Muscle of back (tissue), 11 donors: ENCODE data around the gene APLP2. TPM values are rescaled to one million over a fixed set of nuclear protein-coding genes. Genes with fewer than 3 reads are reported as not detected.
"Not testable (repeated sequence)": the region's sequence is repeated elsewhere in the genome, so short reads cannot be mapped to it uniquely, and the experiment has no call there.

Experiments
- DNase-seq, 3 donors: peaks; one replicate each; pipeline versions ENCODE4 v3.0.0 to v3.0.0-alpha.2; 2013
- polyA plus RNA-seq, 10 donors: library from polyadenylated mRNA; unstranded; fragments of 120-200 nt; gene quantifications; one replicate each; pipeline ENCODE4 v1.2.1, GENCODE V29; 2013; ENCODE audit not compliant: insufficient read length in 10 of 10

Gene APLP2
- polyA plus RNA-seq, 10 donors, result 119 to 188 (median 144) TPM

GRCh38 chr11:130190371-130190881 is 120.7 kb downstream of the APLP2 start:
- DNase-seq, result no peak

- DNase-seq, result no peak
Measured at GRCh38 chr11:130191896-130192295, 122.2 kb downstream of the APLP2 start.

- no peak for DNase-seq
Measured at GRCh38 chr11:130192845-130193267, 123.2 kb downstream of the APLP2 start.

GRCh38 chr11:130193551-130193950 is 123.9 kb downstream of the APLP2 start:
- DNase-seq, result not testable (repeated sequence)

Other genes starting within 250 kb of the APLP2 start
- 10 to 100 TPM; 16.3 to 24.6 (median 21.0) TPM for gene NFRKB, start 174.3 kb upstream of the APLP2 start, polyA plus RNA-seq
- gene PRDM10, start 67.1 kb upstream of the APLP2 start, polyA plus RNA-seq, result 1 to 10 TPM; 4.1 to 7.8 (median 6.3) TPM
- 1 to 10 TPM in 3 of 10 donors, under 1 TPM in 7; 0.27 to 5.9 (median 0.53) TPM for gene ST14, start 89.9 kb downstream of the APLP2 start, polyA plus RNA-seq
- gene ZBTB44, start 245.0 kb downstream of the APLP2 start, polyA plus RNA-seq, result 10 to 100 TPM; 23.6 to 39.4 (median 30.9) TPM